Endothelial cell (in vitro differentiated cells): ENCODE data around the gene MEGF10. TPM values are rescaled to one million over a fixed set of nuclear protein-coding genes. Genes with fewer than 3 reads are reported as not detected.

Experiments used
- DNase-seq: peaks from one replicate; pipeline ENCODE4 v3.0.0; 2021; ENCODE audit warnings: low spot score
- H3K27ac Mint-ChIP-seq: one replicate; pipeline ENCODE4 v1.8.0; 2021; ENCODE audit warnings: mixed read lengths, inconsistent platforms; ENCODE audit not compliant: unreplicated experiment
- H3K27me3 Mint-ChIP-seq: one replicate; pipeline ENCODE4 v1.8.0; 2021; ENCODE audit warnings: mild to moderate bottlenecking, moderate library complexity, mixed read lengths, inconsistent platforms; ENCODE audit not compliant: unreplicated experiment
- H3K36me3 Mint-ChIP-seq: one replicate; pipeline ENCODE4 v1.8.0; 2021; ENCODE audit warnings: mild to moderate bottlenecking, low read depth, mixed read lengths, inconsistent platforms; ENCODE audit not compliant: unreplicated experiment
- H3K4me1 Mint-ChIP-seq: one replicate; pipeline ENCODE4 v1.8.0; 2021; ENCODE audit warnings: mild to moderate bottlenecking, mixed read lengths, inconsistent platforms; ENCODE audit not compliant: unreplicated experiment
- H3K4me3 Mint-ChIP-seq: one replicate; pipeline ENCODE4 v1.8.0; 2021; ENCODE audit warnings: mild to moderate bottlenecking, mixed read lengths, inconsistent platforms; ENCODE audit not compliant: unreplicated experiment
- H3K9me3 Mint-ChIP-seq: one replicate; pipeline ENCODE4 v1.8.0; 2021; ENCODE audit warnings: mixed read lengths, inconsistent platforms; ENCODE audit not compliant: unreplicated experiment
- total RNA-seq: library from RNA; stranded (reverse); fragmentation: NEBNext Ultra II Directional; extraction: Animal tissue kit (Norgen Biotek cat#: 25700); gene quantifications from one replicate; pipeline ENCODE4 v1.2.1, GENCODE V29; 2021; ENCODE audit not compliant: unreplicated experiment
- TF ChIP-seq, protein P1 (sequence below): fragments of 200-600 bp; sonication (generic); IDR thresholded peaks from one replicate; pipeline ENCODE4 v1.5.0; 2021; ENCODE audit warnings: antibody characterized with exemption; ENCODE audit not compliant: unreplicated experiment

MEGF10 gene
- total RNA-seq, 1 donor from 2014 or later: 5.6 TPM

DNA sequence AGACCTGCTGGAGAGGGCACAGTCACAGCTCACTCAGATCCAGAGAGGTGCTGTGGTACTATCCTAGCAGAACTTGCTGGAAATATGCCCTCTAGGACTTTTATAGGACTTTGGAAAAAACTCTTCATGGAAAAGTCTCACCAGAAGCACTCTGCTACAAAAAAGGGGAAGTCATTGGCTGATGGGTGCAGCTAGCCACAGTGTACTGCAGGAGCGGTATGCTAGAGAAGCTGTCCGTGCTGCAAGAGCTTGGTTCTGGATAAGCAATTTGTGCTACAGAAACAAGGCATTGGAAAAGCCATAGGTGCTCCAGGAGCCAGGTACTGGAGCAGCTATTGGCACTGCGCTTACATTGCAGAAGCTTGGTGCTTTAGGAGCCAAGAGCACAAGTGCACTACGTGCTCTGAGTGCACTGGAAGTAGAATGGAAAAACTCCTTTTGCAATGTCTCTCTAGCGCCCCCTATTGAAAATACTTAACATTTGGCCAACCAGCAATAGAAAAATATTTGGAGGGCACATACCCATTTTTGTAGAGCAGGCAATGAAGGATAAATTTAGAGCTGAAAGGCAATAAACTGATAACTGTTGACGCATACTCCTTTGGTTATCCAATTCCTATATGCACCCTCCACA is 83.4 kb downstream of the MEGF10 start:
- Mint-ChIP-seq H3K27ac (no peak overlapping the region), H3K4me3 (no peak overlapping the region), H3K36me3 (no peaks in the 10 kb centered on the region), H3K9me3 (no peaks in the 10 kb centered on the region), H3K4me1 (peaks cover 4% of the 10 kb centered on the region), H3K27me3 (no peaks in the 10 kb centered on the region)
- TF ChIP-seq, protein P1, sequence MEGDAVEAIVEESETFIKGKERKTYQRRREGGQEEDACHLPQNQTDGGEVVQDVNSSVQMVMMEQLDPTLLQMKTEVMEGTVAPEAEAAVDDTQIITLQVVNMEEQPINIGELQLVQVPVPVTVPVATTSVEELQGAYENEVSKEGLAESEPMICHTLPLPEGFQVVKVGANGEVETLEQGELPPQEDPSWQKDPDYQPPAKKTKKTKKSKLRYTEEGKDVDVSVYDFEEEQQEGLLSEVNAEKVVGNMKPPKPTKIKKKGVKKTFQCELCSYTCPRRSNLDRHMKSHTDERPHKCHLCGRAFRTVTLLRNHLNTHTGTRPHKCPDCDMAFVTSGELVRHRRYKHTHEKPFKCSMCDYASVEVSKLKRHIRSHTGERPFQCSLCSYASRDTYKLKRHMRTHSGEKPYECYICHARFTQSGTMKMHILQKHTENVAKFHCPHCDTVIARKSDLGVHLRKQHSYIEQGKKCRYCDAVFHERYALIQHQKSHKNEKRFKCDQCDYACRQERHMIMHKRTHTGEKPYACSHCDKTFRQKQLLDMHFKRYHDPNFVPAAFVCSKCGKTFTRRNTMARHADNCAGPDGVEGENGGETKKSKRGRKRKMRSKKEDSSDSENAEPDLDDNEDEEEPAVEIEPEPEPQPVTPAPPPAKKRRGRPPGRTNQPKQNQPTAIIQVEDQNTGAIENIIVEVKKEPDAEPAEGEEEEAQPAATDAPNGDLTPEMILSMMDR: peak; percentile 87
- no peak for DNase-seq

DNA sequence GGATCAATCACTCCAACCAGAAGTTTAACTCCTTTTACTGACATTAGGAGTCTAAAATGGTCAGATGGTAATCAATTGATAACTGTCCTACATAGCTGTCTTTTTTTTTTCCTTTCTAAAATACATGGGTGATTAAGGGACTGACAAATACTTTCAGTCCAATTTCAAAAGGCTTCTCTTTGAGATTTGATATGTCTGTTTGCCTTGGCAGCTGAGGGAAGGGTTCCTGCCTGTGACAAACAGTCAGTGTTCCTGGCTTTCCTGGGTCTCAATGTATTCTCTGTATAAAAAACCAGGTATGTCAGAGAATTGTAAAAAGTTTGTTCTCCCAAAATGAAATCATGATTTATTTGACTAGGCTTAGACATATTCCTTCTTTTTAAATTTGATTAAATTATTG is 84.5 kb downstream of the MEGF10 start:
- H3K27me3 Mint-ChIP-seq: no peaks in the 10 kb centered on the region
- H3K36me3 Mint-ChIP-seq: no peaks in the 10 kb centered on the region
- no peak for DNase-seq
- TF ChIP-seq, protein P1: no peak
- H3K4me3 Mint-ChIP-seq: no peak overlapping the region
- H3K4me1 Mint-ChIP-seq: peaks cover 4% of the 10 kb centered on the region
- no peak overlapping the region for H3K27ac Mint-ChIP-seq
- H3K9me3 Mint-ChIP-seq: no peaks in the 10 kb centered on the region

DNA sequence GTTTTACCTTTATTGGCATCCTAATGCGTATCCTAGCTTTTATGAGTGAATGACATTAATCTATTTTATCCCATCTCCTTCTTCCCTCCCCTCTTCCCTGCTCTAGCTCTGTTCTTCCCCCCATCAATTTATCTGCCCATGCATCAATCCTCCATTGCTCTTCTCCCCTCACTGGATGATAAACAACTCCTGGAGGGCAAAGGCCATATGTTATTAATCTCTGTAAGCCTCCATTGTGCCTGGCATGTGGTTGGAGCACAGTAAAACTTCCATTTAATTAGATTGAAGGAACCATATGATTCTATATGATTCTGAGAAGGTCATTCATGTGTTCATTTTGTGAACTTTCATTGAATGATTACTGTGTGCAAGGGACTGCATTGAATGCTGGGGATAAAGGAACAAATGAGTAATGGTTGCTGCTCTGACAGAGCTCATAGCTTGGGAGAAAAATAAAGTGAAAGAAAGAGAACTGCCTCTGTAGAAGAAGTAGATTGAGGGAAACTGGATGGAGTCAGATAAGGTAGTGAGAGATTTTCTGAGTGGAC is 85.0 kb downstream of the MEGF10 start:
- H3K4me1 Mint-ChIP-seq: peaks cover 4% of the 10 kb centered on the region
- no peak overlapping the region for H3K27ac Mint-ChIP-seq
- H3K4me3 Mint-ChIP-seq: no peak overlapping the region
- no peaks in the 10 kb centered on the region for H3K9me3 Mint-ChIP-seq
- no peak for DNase-seq
- no peaks in the 10 kb centered on the region for H3K27me3 Mint-ChIP-seq
- TF ChIP-seq, protein P1: no peak
- no peaks in the 10 kb centered on the region for H3K36me3 Mint-ChIP-seq

DNA sequence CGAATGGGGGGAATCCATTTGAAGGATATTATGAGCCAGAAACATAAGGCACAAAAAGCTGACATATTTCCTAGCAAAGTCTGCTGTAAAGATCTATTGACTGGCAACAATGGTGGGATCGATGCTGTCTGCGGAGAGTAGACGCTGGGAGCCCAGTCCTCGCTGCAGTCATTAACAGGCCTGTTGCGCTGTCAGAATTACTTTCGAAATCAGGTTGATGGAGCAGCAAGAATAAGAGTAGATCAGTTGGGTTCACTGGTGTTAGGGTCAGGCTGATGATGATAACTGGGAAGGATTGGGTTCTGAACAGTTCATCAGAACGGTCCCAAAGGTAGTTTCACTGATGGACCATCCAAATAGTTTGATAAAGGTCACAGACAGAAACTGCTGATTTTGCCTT is 87.1 kb downstream of the MEGF10 start:
- Mint-ChIP-seq H3K27ac (no peak overlapping the region), H3K27me3 (no peaks in the 10 kb centered on the region), H3K4me3 (no peak overlapping the region), H3K4me1 (no peaks in the 10 kb centered on the region), H3K9me3 (no peaks in the 10 kb centered on the region), H3K36me3 (no peaks in the 10 kb centered on the region)
- TF ChIP-seq, protein P1: no peak
- DNase-seq: no peak

DNA sequence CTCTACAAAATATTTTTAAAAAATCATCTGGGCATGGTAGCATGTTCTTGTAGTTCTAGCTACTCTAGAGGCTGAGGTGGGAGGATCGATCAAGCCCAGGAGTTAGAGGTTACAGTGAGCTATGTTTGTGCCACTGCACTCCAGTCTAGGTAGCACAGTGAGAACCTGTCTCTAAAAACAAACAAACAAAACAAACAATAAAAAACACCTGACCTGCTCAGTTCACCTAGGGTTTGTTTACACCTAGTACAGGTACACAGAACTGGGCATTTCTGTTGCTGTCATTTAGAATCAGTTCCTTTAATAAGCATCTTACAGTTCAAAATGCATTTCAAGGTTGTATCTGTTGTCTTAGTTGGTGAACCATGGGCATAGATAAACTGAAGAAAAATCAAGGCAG is 95.3 kb downstream of the MEGF10 start:
- Mint-ChIP-seq H3K4me3 (no peak overlapping the region), H3K27ac (no peak overlapping the region), H3K4me1 (no peaks in the 10 kb centered on the region), H3K27me3 (peaks cover 2% of the 10 kb centered on the region), H3K36me3 (no peaks in the 10 kb centered on the region), H3K9me3 (no peaks in the 10 kb centered on the region)
- TF ChIP-seq, protein P1: no peak
- DNase-seq: no peak
